Transverse colon (tissue), 4 donors: Measurements from ENCODE around the gene VWCE. TPM values are rescaled to one million over a fixed set of nuclear protein-coding genes. Genes with fewer than 3 reads are reported as not detected.

Experiments used
- DNase-seq: peaks from one replicate; pipeline ENCODE4 v3.0.0-alpha.2; 2019
- H3K27ac ChIP-seq, 4 donors: fragments of 200-600 bp; sonication (generic); 2 replicates each; pipeline ENCODE4 v1.5.1; 2016 to 2018; ENCODE audit warnings: inconsistent platforms in 4 of 4
- H3K27me3 ChIP-seq: fragments of 200-600 bp; sonication (generic); 2 replicates; pipeline ENCODE4 v1.5.1; 2017; ENCODE audit warnings: inconsistent platforms
- H3K36me3 ChIP-seq, 4 donors: fragments of 200-600 bp; sonication (generic); 2 replicates each; pipeline ENCODE4 v1.5.1; 2017 to 2019; ENCODE audit warnings: inconsistent platforms in 4 of 4
- H3K4me1 ChIP-seq, 4 donors: fragments of 200-600 bp; sonication (generic); 2 replicates each; pipeline ENCODE4 v1.5.1; 2017 to 2020; ENCODE audit warnings: inconsistent platforms in 4 of 4
- H3K4me3 ChIP-seq, 4 donors: fragments of 200-600 bp; sonication (generic); 1 replicate in 1 of 4; 2 replicates in 3 of 4; pipeline versions ENCODE4 v1.5.1 to v1.6.1; 2017 to 2019; ENCODE audit warnings: inconsistent platforms in 4 of 4
- H3K9me3 ChIP-seq, 2 donors: fragments of 200-600 bp; sonication (generic); 2 replicates each; pipeline ENCODE4 v1.5.1; 2017 to 2019; ENCODE audit warnings: inconsistent platforms in 2 of 2
- EP300 ChIP-seq: sonication (generic); formaldehyde crosslinking; IDR thresholded peaks from one replicate; pipeline ENCODE4 v1.6.1; 2017; ENCODE audit warnings: antibody characterized with exemption, low read depth
- POLR2A ChIP-seq: fragments of 450-650 bp; IDR thresholded peaks from one replicate; pipeline ENCODE4 v1.6.1; 2016; ENCODE audit warnings: antibody characterized with exemption, mild to moderate bottlenecking, moderate library complexity
- POLR2AphosphoS5 ChIP-seq, 3 donors: sonication (generic); formaldehyde crosslinking; IDR thresholded peaks; one replicate each; pipeline ENCODE4 v1.6.1; 2016; ENCODE audit warnings: antibody characterized with exemption in 3 of 3
- WGBS, 2 donors: methylation state at CpG; one replicate each; pipeline ENCODE4 v1.1.5; 2018; ENCODE audit warnings: low coverage in 1 of 2; 5-methylcytosine and 5-hydroxymethylcytosine counted together
- in situ Hi-C, 4 donors: fragments of 200-750 bp; cut with MboI; loops; one replicate each; pipeline versions ENCODE4 v1.15.0 to v1.15.1; 2017; ENCODE audit warnings: low sequenced_read_pairs in 3 of 4, low pct_ligation_motif_present in 1 of 4, low pct_unique_long_range_greater_than_20kb in 1 of 4
- intact Hi-C: fragments of 100-400 bp; cut with DNase I; formaldehyde crosslinking; loops from one replicate; pipeline ENCODE4 v1.15.1; 2023; ENCODE audit warnings: low total_unique reads
- total RNA-seq, 4 donors: library from RNA; depleted of rRNA; stranded (reverse); fragments of >200 nt; gene quantifications; one replicate each; pipeline ENCODE4 v1.1.0, GENCODE V29; 2016
- TF ChIP-seq, protein P1 (sequence below), 5 experiments: fragments of 200-600 bp in 3 of 5; fragments of 450-650 bp in 2 of 5; sonication (generic) in 3 of 5; IDR thresholded peaks; 1 replicate in 2 of 5; 2 replicates in 3 of 5; pipeline ENCODE4 v1.5.1; 2016 to 2017; ENCODE audit warnings: antibody characterized with exemption in 5 of 5, inconsistent platforms in 3 of 5, mild to moderate bottlenecking in 2 of 5, moderate library complexity in 1 of 5

VWCE gene
- total RNA-seq, 4 donors from 2014 or later: 0.16 to 2.2 (median 0.41) TPM; not detected in 1

GRCh38 chr11:61341706-61342105, 46.6 kb upstream of the VWCE start:
- intact Hi-C loops (no loop called here), in situ Hi-C loops (loop anchor here in 1 of 4 donors (25.0 kb wide), 1 partner anchor 504 kb away; the partner anchor contains the start of gene CCDC86)
- no peak for DNase-seq
- no peaks in the 10 kb centered on the region for H3K27me3 ChIP-seq
- no peaks in the 10 kb centered on the region for H3K36me3 ChIP-seq
- 100% methylated on average over 4 of the region's 4 CpGs; no CpG with 5 or more reads in 1 of the 2 donors for WGBS, 2 donors
- no peak overlapping the region for H3K27ac ChIP-seq
- TF ChIP-seq POLR2A: no peak
- TF ChIP-seq POLR2AphosphoS5 (IDR thresholded peaks at IDR 0.05): no peak
- TF ChIP-seq, protein P1, sequence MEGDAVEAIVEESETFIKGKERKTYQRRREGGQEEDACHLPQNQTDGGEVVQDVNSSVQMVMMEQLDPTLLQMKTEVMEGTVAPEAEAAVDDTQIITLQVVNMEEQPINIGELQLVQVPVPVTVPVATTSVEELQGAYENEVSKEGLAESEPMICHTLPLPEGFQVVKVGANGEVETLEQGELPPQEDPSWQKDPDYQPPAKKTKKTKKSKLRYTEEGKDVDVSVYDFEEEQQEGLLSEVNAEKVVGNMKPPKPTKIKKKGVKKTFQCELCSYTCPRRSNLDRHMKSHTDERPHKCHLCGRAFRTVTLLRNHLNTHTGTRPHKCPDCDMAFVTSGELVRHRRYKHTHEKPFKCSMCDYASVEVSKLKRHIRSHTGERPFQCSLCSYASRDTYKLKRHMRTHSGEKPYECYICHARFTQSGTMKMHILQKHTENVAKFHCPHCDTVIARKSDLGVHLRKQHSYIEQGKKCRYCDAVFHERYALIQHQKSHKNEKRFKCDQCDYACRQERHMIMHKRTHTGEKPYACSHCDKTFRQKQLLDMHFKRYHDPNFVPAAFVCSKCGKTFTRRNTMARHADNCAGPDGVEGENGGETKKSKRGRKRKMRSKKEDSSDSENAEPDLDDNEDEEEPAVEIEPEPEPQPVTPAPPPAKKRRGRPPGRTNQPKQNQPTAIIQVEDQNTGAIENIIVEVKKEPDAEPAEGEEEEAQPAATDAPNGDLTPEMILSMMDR (IDR thresholded peaks at IDR 0.05): no peak
- no peak for TF ChIP-seq EP300
- no peak overlapping the region for H3K4me3 ChIP-seq
- H3K9me3 ChIP-seq: no peaks in the 10 kb centered on the region
- peaks cover 0 to 10% (median 4%) of the 10 kb centered on the region in 4 donors for H3K4me1 ChIP-seq

DNA sequence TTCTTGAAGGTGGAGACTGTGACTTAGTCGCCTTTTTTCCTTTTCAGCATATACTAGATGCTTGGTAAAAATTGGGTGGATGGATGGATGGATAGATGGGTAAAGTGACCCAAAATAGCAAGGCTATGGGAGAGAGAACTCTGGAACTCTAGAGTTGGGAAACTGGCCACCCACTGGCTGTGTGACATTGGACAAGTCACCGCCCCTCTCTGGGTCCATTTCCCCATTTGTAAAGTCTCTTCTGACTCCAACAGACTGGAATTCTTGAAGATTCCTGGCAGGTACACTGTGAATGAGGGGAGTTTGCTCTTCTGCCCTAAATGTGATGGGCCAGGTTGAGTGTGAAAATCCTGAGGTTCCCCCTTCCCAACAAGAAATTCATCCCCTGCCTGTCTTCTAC, 45.9 kb upstream of the VWCE start:
- H3K9me3 ChIP-seq: no peaks in the 10 kb centered on the region
- H3K4me1 ChIP-seq: peaks cover 0 to 8% (median 3%) of the 10 kb centered on the region in 4 donors
- no peaks in the 10 kb centered on the region for H3K27me3 ChIP-seq
- intact Hi-C loops: no loop called here
- H3K36me3 ChIP-seq: no peaks in the 10 kb centered on the region
- DNase-seq: no peak
- in situ Hi-C loops: loop anchor here in 1 of 4 donors (25.0 kb wide), 1 partner anchor 504 kb away; the partner anchor contains the start of gene CCDC86
- H3K4me3 ChIP-seq: no peak overlapping the region
- TF ChIP-seq POLR2AphosphoS5 (IDR thresholded peaks at IDR 0.05): no peak
- no peak for TF ChIP-seq POLR2A
- TF ChIP-seq, protein P1 (IDR thresholded peaks at IDR 0.05): no peak
- no peak for TF ChIP-seq EP300
- H3K27ac ChIP-seq: no peak overlapping the region
- 100% methylated on average over 2 of the region's 2 CpGs for WGBS, 2 donors

DNA sequence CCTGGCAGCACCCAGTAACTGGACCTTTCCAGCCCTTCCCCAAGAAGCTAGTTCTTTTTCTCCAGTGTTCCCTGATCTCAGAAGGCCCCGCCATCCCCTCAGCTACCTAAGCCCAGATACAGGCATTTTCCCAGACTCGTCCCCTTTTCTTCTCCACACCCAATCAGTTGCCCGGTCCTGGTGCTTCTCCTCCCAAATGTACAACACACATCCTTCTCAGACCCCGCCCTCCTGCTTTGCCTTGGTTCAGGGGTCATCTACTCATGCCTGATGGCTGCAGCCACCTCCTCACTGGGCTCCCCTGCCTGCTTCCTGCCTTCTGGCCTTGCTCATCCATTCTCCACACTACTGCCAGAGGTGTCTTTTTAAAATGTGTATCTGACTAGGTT, 44.4 kb upstream of the VWCE start:
- no peaks in the 10 kb centered on the region for H3K9me3 ChIP-seq
- in situ Hi-C loops (loop anchor here (5.0 to 25.0 kb wide), 3 partner anchors 45 to 502 kb away; partner anchors contain the start of gene CCDC86 (in 1 of the 4)), intact Hi-C loops (no loop called here)
- WGBS, 2 donors: 79 to 92% methylated on average over 4 of the region's 4 CpGs
- H3K4me3 ChIP-seq: no peak overlapping the region
- TF ChIP-seq POLR2A (no peak), POLR2AphosphoS5 (IDR thresholded peaks at IDR 0.05) (no peak), EP300 (no peak)
- TF ChIP-seq, protein P1 (IDR thresholded peaks at IDR 0.05): no peak
- DNase-seq: no peak
- H3K27ac ChIP-seq: no peak overlapping the region
- no peaks in the 10 kb centered on the region for H3K36me3 ChIP-seq
- H3K27me3 ChIP-seq: no peaks in the 10 kb centered on the region
- peaks cover 0 to 13% (median 4%) of the 10 kb centered on the region in 4 donors for H3K4me1 ChIP-seq

- DNase-seq: no peak
- no peaks in the 10 kb centered on the region for H3K9me3 ChIP-seq
- no peak overlapping the region for H3K27ac ChIP-seq
- intact Hi-C loops (no loop called here), in situ Hi-C loops (loop anchor here (5.0 to 25.0 kb wide), 3 partner anchors 46 to 502 kb away; partner anchors contain the start of gene CCDC86 (in 1 of the 4))
- no peaks in the 10 kb centered on the region for H3K27me3 ChIP-seq
- TF ChIP-seq POLR2AphosphoS5 (IDR thresholded peaks at IDR 0.05) (no peak), EP300 (no peak), POLR2A (no peak)
- TF ChIP-seq, protein P1 (IDR thresholded peaks at IDR 0.05): no peak
- WGBS, 2 donors: 93% methylated on average over 25 of the region's 26 CpGs; no CpG with 5 or more reads in 1 of the 2 donors
- peaks cover 0 to 15% (median 6%) of the 10 kb centered on the region in 4 donors for H3K4me1 ChIP-seq
- no peaks in the 10 kb centered on the region for H3K36me3 ChIP-seq
- no peak overlapping the region for H3K4me3 ChIP-seq
Measured at GRCh38 chr11:61338783-61339489, 43.8 kb upstream of the VWCE start.
